DND-41 (cell line): Measurements from ENCODE around the gene UQCRH.

Experiments used
- EZH2 ChIP-seq: IDR thresholded peaks from 3 replicates; pipeline ENCODE4 v1.6.1; 2012; ENCODE audit warnings: borderline replicate concordance, low read depth, mild to moderate bottlenecking, moderate library complexity, low read length, inconsistent platforms; ENCODE audit not compliant: severe bottlenecking
- TF ChIP-seq, protein P1 (sequence below): IDR thresholded peaks from 2 replicates; pipeline ENCODE4 v1.5.1; 2012; ENCODE audit warnings: borderline replicate concordance, low read length, moderate library complexity, mild to moderate bottlenecking; ENCODE audit not compliant: poor library complexity, severe bottlenecking; ENCODE audit errors: extremely low read depth

DNA sequence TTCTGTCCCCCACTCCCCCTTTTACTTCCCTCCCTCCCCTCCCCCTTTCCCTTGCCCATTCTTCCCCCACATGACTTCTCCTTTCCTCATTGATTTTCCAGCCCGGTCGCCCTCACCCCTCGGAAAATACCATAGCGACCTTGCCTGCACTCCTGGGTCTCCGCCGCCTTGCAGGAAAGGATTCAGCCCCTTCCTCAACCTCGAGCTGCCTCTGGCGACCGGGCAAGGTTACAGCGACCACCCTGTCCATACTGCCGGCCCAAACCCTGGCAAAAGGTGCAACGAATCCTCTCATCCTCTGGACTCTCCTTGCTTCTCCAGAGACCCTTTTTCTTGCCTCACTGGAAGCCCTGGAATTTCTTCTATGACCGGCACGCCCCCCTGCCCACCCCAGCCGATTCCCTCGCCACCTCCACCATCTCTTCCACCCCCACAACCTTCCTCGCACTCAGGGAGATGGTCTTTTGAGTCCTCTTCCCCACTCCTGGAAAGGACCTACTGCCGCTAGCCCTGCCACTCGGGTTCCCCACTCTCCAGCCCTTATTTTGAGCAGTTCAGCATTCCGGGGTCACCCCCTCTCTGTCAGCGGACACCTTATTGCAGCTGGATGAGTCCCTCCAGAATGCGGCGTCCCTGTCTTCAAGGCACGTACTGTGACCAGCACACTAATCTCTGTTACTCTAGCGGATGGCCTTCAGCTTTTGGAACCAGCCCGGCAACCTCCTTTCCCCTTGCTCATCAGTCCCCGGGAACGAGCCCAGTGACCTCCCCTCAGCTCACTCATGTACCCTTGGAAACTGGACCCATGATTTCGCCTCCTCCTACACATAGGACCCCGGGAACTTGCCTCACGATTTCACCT lies 38.0 kb downstream of the UQCRH start:
- TF ChIP-seq, protein P1, sequence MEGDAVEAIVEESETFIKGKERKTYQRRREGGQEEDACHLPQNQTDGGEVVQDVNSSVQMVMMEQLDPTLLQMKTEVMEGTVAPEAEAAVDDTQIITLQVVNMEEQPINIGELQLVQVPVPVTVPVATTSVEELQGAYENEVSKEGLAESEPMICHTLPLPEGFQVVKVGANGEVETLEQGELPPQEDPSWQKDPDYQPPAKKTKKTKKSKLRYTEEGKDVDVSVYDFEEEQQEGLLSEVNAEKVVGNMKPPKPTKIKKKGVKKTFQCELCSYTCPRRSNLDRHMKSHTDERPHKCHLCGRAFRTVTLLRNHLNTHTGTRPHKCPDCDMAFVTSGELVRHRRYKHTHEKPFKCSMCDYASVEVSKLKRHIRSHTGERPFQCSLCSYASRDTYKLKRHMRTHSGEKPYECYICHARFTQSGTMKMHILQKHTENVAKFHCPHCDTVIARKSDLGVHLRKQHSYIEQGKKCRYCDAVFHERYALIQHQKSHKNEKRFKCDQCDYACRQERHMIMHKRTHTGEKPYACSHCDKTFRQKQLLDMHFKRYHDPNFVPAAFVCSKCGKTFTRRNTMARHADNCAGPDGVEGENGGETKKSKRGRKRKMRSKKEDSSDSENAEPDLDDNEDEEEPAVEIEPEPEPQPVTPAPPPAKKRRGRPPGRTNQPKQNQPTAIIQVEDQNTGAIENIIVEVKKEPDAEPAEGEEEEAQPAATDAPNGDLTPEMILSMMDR, result no peak
- no peak for TF ChIP-seq EZH2
